Mesenchymal stem cell (in vitro differentiated cells and primary cell): ENCODE results near the gene CLCA2.

Source experiments
- DNase-seq: peaks from one replicate; pipeline ENCODE4 v3.0.0-alpha.2; 2013
- H2AFZ ChIP-seq: one replicate; pipeline ENCODE4 v1.6.1; 2013; ENCODE audit warnings: low read depth, mild to moderate bottlenecking, control low read depth, inconsistent platforms, low read length, moderate library complexity
- H2AK5ac ChIP-seq: 2 replicates; pipeline ENCODE4 v1.6.1; 2013; ENCODE audit warnings: low read length, moderate library complexity, mild to moderate bottlenecking, inconsistent platforms; ENCODE audit not compliant: severe bottlenecking
- H2BK120ac ChIP-seq: one replicate; pipeline ENCODE4 v1.6.1; 2013; ENCODE audit warnings: low read depth, mild to moderate bottlenecking, inconsistent platforms, low read length, moderate library complexity
- H2BK12ac ChIP-seq, 2 experiments: one replicate each; pipeline ENCODE4 v1.6.1; 2013; ENCODE audit warnings: inconsistent platforms in 2 of 2, low read length in 2 of 2, mild to moderate bottlenecking in 2 of 2, moderate library complexity in 2 of 2, control low read depth in 1 of 2
- H2BK15ac ChIP-seq: one replicate; pipeline ENCODE4 v1.6.1; 2013; ENCODE audit warnings: mild to moderate bottlenecking, low read depth, inconsistent platforms; ENCODE audit not compliant: poor library complexity, severe bottlenecking
- H2BK5ac ChIP-seq: 2 replicates; pipeline ENCODE4 v1.6.1; 2013; ENCODE audit warnings: low read depth, mild to moderate bottlenecking, low read length, control low read depth, inconsistent platforms; ENCODE audit not compliant: poor library complexity, severe bottlenecking
- H3K14ac ChIP-seq, 2 experiments: one replicate each; pipeline ENCODE4 v1.6.1; 2013; ENCODE audit warnings: inconsistent platforms in 2 of 2, low read length in 2 of 2, control low read depth in 1 of 2, mild to moderate bottlenecking in 1 of 2, moderate library complexity in 1 of 2
- H3K18ac ChIP-seq, 2 experiments: one replicate each; pipeline ENCODE4 v1.6.1; 2013; ENCODE audit warnings: inconsistent platforms in 2 of 2, low read length in 2 of 2, control low read depth in 1 of 2, low read depth in 1 of 2, mild to moderate bottlenecking in 1 of 2
- H3K23ac ChIP-seq, 2 experiments: one replicate each; pipeline ENCODE4 v1.6.1; 2013; ENCODE audit warnings: inconsistent platforms in 2 of 2, low read length in 2 of 2, mild to moderate bottlenecking in 2 of 2, moderate library complexity in 2 of 2, control low read depth in 1 of 2
- H3K27ac ChIP-seq: 2 replicates; pipeline ENCODE4 v1.5.1; 2013; ENCODE audit warnings: mild to moderate bottlenecking, moderate library complexity, low read length, control low read depth, inconsistent platforms; ENCODE audit not compliant: poor library complexity, severe bottlenecking
- H3K27me3 ChIP-seq, 2 experiments: 2 replicates each; pipeline versions ENCODE4 v1.6.1 to v1.7.0; 2013; ENCODE audit warnings: low read length in 2 of 2, mild to moderate bottlenecking in 2 of 2, moderate library complexity in 2 of 2, control low read depth in 1 of 2, inconsistent platforms in 1 of 2; ENCODE audit not compliant: control insufficient read depth in 1 of 2, insufficient read depth in 1 of 2
- H3K36me3 ChIP-seq, 2 experiments: 2 replicates each; pipeline versions ENCODE4 v1.6.1 to v1.7.0; 2013; ENCODE audit warnings: low read length in 2 of 2, control low read depth in 1 of 2, inconsistent platforms in 1 of 2, low read depth in 1 of 2, mild to moderate bottlenecking in 1 of 2; ENCODE audit not compliant: insufficient read depth in 2 of 2, control insufficient read depth in 1 of 2
- H3K4ac ChIP-seq, 2 experiments: one replicate each; pipeline ENCODE4 v1.6.1; 2013; ENCODE audit warnings: inconsistent platforms in 2 of 2, low read length in 2 of 2, mild to moderate bottlenecking in 2 of 2, moderate library complexity in 2 of 2, control low read depth in 1 of 2, low read depth in 1 of 2
- H3K4me1 ChIP-seq: 2 replicates; pipeline ENCODE4 v1.6.1; 2013; ENCODE audit warnings: low read depth, low read length, control low read depth; ENCODE audit not compliant: control insufficient read depth, insufficient read depth
- H3K4me2 ChIP-seq: 2 replicates; pipeline ENCODE4 v1.6.1; 2013; ENCODE audit warnings: low read length, mild to moderate bottlenecking, inconsistent platforms; ENCODE audit not compliant: poor library complexity, severe bottlenecking
- H3K4me3 ChIP-seq, 2 experiments: 2 replicates each; pipeline versions ENCODE4 v1.5.1 to v1.7.0; 2013; ENCODE audit warnings: low read length in 2 of 2, mild to moderate bottlenecking in 2 of 2, control low read depth in 1 of 2, low read depth in 1 of 2; ENCODE audit not compliant: insufficient read depth in 1 of 2
- H3K79me1 ChIP-seq: replicated peaks from 2 replicates; pipeline ENCODE4 v1.6.1; 2013; ENCODE audit warnings: mild to moderate bottlenecking, control low read depth, low read length, inconsistent platforms; ENCODE audit not compliant: poor library complexity, severe bottlenecking
- H3K9ac ChIP-seq: 2 replicates; pipeline ENCODE4 v1.7.0; 2013; ENCODE audit warnings: mild to moderate bottlenecking, low read length, moderate library complexity
- H3K9me3 ChIP-seq: 2 replicates; pipeline ENCODE4 v1.7.0; 2013; ENCODE audit warnings: mild to moderate bottlenecking, low read length; ENCODE audit not compliant: control insufficient read depth
- H4K8ac ChIP-seq: one replicate; pipeline ENCODE4 v1.6.1; 2013; ENCODE audit warnings: inconsistent platforms, mild to moderate bottlenecking, low read length, moderate library complexity
- H4K91ac ChIP-seq: one replicate; pipeline ENCODE4 v1.6.1; 2013; ENCODE audit warnings: mild to moderate bottlenecking, low read length, inconsistent platforms
- WGBS: methylation state at CpG from one replicate; pipeline ENCODE4 v1.1.7; 2013; ENCODE audit warnings: mixed read lengths; 5-methylcytosine and 5-hydroxymethylcytosine counted together

The CLCA2 gene

GRCh38 chr1:86436041-86436440 is 12.1 kb downstream of the CLCA2 start:
- Histone ChIP-seq H3K14ac (no peak overlapping the region), H2BK12ac (no peak overlapping the region), H4K8ac (no peak overlapping the region), H3K27ac (no peak overlapping the region), H3K4me1 (no peaks in the 10 kb centered on the region), H2BK5ac (no peak overlapping the region), H3K9me3 (no peaks in the 10 kb centered on the region), H2AK5ac (no peak overlapping the region), H4K91ac (no peak overlapping the region), H2AFZ (no peak overlapping the region), H3K23ac (no peak overlapping the region), H3K4ac (no peak overlapping the region), H2BK15ac (no peak overlapping the region), H3K18ac (no peak overlapping the region), H3K4me2 (no peak overlapping the region), H3K79me1 (no peaks in the 10 kb centered on the region), H2BK120ac (no peak overlapping the region), H3K9ac (no peak overlapping the region), H3K27me3 (peaks cover 0 to 4% of the 10 kb centered on the region in 2 experiments), H3K36me3 (peaks cover 0 to 33% of the 10 kb centered on the region in 2 experiments), H3K4me3 (no peak overlapping the region)
- WGBS: 69% methylated on average over 2 of the region's 2 CpGs
- no peak for DNase-seq

GRCh38 chr1:86441581-86441980 is 17.6 kb downstream of the CLCA2 start:
- no peak for DNase-seq
- Histone ChIP-seq H4K91ac (no peak overlapping the region), H3K23ac (no peak overlapping the region), H2BK12ac (no peak overlapping the region), H3K79me1 (no peaks in the 10 kb centered on the region), H3K4me3 (no peak overlapping the region), H3K36me3 (peaks cover 0 to 33% of the 10 kb centered on the region in 2 experiments), H2AFZ (no peak overlapping the region), H2BK15ac (no peak overlapping the region), H3K4me1 (no peaks in the 10 kb centered on the region), H2AK5ac (no peak overlapping the region), H3K9me3 (no peaks in the 10 kb centered on the region), H3K4me2 (no peak overlapping the region), H2BK5ac (no peak overlapping the region), H3K27ac (no peak overlapping the region), H2BK120ac (no peak overlapping the region), H3K14ac (no peak overlapping the region), H4K8ac (no peak overlapping the region), H3K4ac (no peak overlapping the region), H3K27me3 (peaks cover 0 to 4% of the 10 kb centered on the region in 2 experiments), H3K18ac (no peak overlapping the region), H3K9ac (no peak overlapping the region)
- WGBS: 83% methylated on average over 1 of the region's 2 CpGs

GRCh38 chr1:86441997-86442396 is 18.0 kb downstream of the CLCA2 start:
- Histone ChIP-seq H3K14ac (no peak overlapping the region), H3K4ac (no peak overlapping the region), H3K9ac (no peak overlapping the region), H3K23ac (no peak overlapping the region), H2BK5ac (no peak overlapping the region), H2BK15ac (no peak overlapping the region), H3K27me3 (peaks cover 0 to 4% of the 10 kb centered on the region in 2 experiments), H4K91ac (no peak overlapping the region), H2AFZ (no peak overlapping the region), H3K9me3 (no peaks in the 10 kb centered on the region), H3K4me1 (no peaks in the 10 kb centered on the region), H3K27ac (no peak overlapping the region), H2AK5ac (no peak overlapping the region), H3K18ac (no peak overlapping the region), H3K36me3 (peaks cover 0 to 32% of the 10 kb centered on the region in 2 experiments), H2BK120ac (no peak overlapping the region), H4K8ac (no peak overlapping the region), H3K4me3 (no peak overlapping the region), H3K79me1 (no peaks in the 10 kb centered on the region), H3K4me2 (no peak overlapping the region), H2BK12ac (no peak overlapping the region)
- no peak for DNase-seq
- no CpG with 5 or more reads among the region's 1 CpG for WGBS

GRCh38 chr1:86445919-86446318 is 21.9 kb downstream of the CLCA2 start:
- no peak overlapping the region for H3K23ac ChIP-seq
- WGBS: 70% methylated on average over 1 of the region's 1 CpG

More at GRCh38 chr1:86445919-86446318, 21.9 kb downstream of the CLCA2 start:
- Histone ChIP-seq H3K36me3 (peaks cover 0 to 19% of the 10 kb centered on the region in 2 experiments), H2BK15ac (no peak overlapping the region), H4K8ac (no peak overlapping the region), H3K4ac (no peak overlapping the region), H3K4me1 (no peaks in the 10 kb centered on the region), H3K9me3 (no peaks in the 10 kb centered on the region), H2BK5ac (no peak overlapping the region), H2BK12ac (no peak overlapping the region), H3K9ac (no peak overlapping the region), H3K79me1 (no peaks in the 10 kb centered on the region), H3K27ac (no peak overlapping the region), H2AK5ac (no peak overlapping the region), H3K14ac (no peak overlapping the region), H3K27me3 (no peaks in the 10 kb centered on the region), H2AFZ (no peak overlapping the region), H3K4me2 (no peak overlapping the region), H3K18ac (no peak overlapping the region), H3K4me3 (no peak overlapping the region), H4K91ac (no peak overlapping the region), H2BK120ac (no peak overlapping the region)
- DNase-seq: no peak
